Measurements from ENCODE around the gene SCYGR7. TPM values are rescaled to one million over a fixed set of nuclear protein-coding genes. Genes with fewer than 3 reads are reported as not detected.

SCYGR7 gene
- total RNA-seq, 2 donors from 2014 or later, result not detected

GRCh38 chr2:227767830-227768229 is 39.7 kb downstream of the SCYGR7 start:
- no peak overlapping the region for H3K27ac Mint-ChIP-seq
- no peaks in the 10 kb centered on the region for H3K36me3 Mint-ChIP-seq (ENCODE audit: insufficient read depth in 2 of 2)
- no peaks in the 10 kb centered on the region for H3K27me3 Mint-ChIP-seq (ENCODE audit: low read depth)
- peaks cover 4% of the 10 kb centered on the region for H3K4me1 Mint-ChIP-seq (ENCODE audit: low read depth)
- ATAC-seq (replicated peaks in 1 of 2), result no peak
- no peak overlapping the region for H3K4me3 Mint-ChIP-seq
- DNase-seq, result no peak
- H3K9me3 Mint-ChIP-seq, result no peaks in the 10 kb centered on the region

- H3K9me3 Mint-ChIP-seq, result no peaks in the 10 kb centered on the region
- peaks cover 12% of the 10 kb centered on the region for H3K4me1 Mint-ChIP-seq (ENCODE audit: low read depth)
- no peak overlapping the region for H3K4me3 Mint-ChIP-seq
- no peaks in the 10 kb centered on the region for H3K36me3 Mint-ChIP-seq (ENCODE audit: insufficient read depth in 2 of 2)
- H3K27me3 Mint-ChIP-seq (ENCODE audit: low read depth), result no peaks in the 10 kb centered on the region
- ATAC-seq (replicated peaks in 1 of 2) (no peak), DNase-seq (no peak)
- no peak overlapping the region for H3K27ac Mint-ChIP-seq
These were observed 44.1 kb downstream of the SCYGR7 start for GRCh38 chr2:227772197-227772661.

- Mint-ChIP-seq H3K4me1 (ENCODE audit: low read depth) (peaks cover 12% of the 10 kb centered on the region), H3K27me3 (ENCODE audit: low read depth) (no peaks in the 10 kb centered on the region), H3K27ac (no peak overlapping the region), H3K36me3 (ENCODE audit: insufficient read depth in 2 of 2) (no peaks in the 10 kb centered on the region), H3K4me3 (no peak overlapping the region), H3K9me3 (no peaks in the 10 kb centered on the region)
- ATAC-seq (replicated peaks in 1 of 2) (no peak), DNase-seq (no peak)
These were observed 44.8 kb downstream of the SCYGR7 start for GRCh38 chr2:227772932-227773331.

GRCh38 chr2:227774011-227774624 is 46.0 kb downstream of the SCYGR7 start:
- Mint-ChIP-seq H3K36me3 (ENCODE audit: insufficient read depth in 2 of 2) (no peaks in the 10 kb centered on the region), H3K9me3 (no peaks in the 10 kb centered on the region), H3K4me3 (peak overlapping the region in 1 of 2 donors; percentile 84), H3K27ac (peak overlapping the region; percentile 91), H3K4me1 (ENCODE audit: low read depth) (peaks cover 12% of the 10 kb centered on the region), H3K27me3 (ENCODE audit: low read depth) (no peaks in the 10 kb centered on the region)
- DNase-seq, result peak in 1 of 2 donors; percentile 15
- ATAC-seq (replicated peaks in 1 of 2), result peak in 1 of 2 donors; percentile 53

- peaks cover 12% of the 10 kb centered on the region for H3K4me1 Mint-ChIP-seq (ENCODE audit: low read depth)
- no peaks in the 10 kb centered on the region for H3K27me3 Mint-ChIP-seq (ENCODE audit: low read depth)
- peak overlapping the region; percentile 91 for H3K27ac Mint-ChIP-seq
- peak overlapping the region; percentile 3 to 84 for H3K4me3 Mint-ChIP-seq
- H3K9me3 Mint-ChIP-seq, result no peaks in the 10 kb centered on the region
- ATAC-seq (replicated peaks in 1 of 2) (peak; percentile 31 to 61), DNase-seq (no peak)
- H3K36me3 Mint-ChIP-seq (ENCODE audit: insufficient read depth in 2 of 2), result no peaks in the 10 kb centered on the region
These were observed 47.0 kb downstream of the SCYGR7 start for GRCh38 chr2:227774895-227775842.

Other genes with a start within 250 kb of the SCYGR7 start
- not detected for gene SCYGR2, start 129.4 kb upstream of the SCYGR7 start, total RNA-seq
- gene SCYGR3, start 113.5 kb upstream of the SCYGR7 start, total RNA-seq, result not detected
- not detected for gene SCYGR4, start 110.8 kb upstream of the SCYGR7 start, total RNA-seq
- not detected for gene SCYGR5, start 61.5 kb upstream of the SCYGR7 start, total RNA-seq
- not detected for gene SLC19A3, start 10.3 kb upstream of the SCYGR7 start, total RNA-seq
- not detected for gene SCYGR6, start 3.6 kb upstream of the SCYGR7 start, total RNA-seq
- not detected for gene SCYGR8, start 17.6 kb downstream of the SCYGR7 start, total RNA-seq
- gene CCL20, start 85.5 kb downstream of the SCYGR7 start, total RNA-seq, result 10 to 100 TPM in 1 of 2 donors, 1 to 10 TPM in 1; 1.4 to 21.9 TPM
- not detected for gene DAW1, start 143.3 kb downstream of the SCYGR7 start, total RNA-seq

All from activated T-cell treated with anti-CD3 and anti-CD28 coated beads, Interleukin-2, amount 50 U/mL, for 72 hours (primary cell).